HG03108 (cell line): ENCODE data around the gene GINS2.

Experiments used
- ATAC-seq: cut with Tn5 transposase; IDR thresholded peaks from one replicate; pipeline ENCODE4 v1.9.1; 2021; ENCODE audit warnings: moderate library complexity; ENCODE audit not compliant: unreplicated experiment

GINS2 gene

DNA sequence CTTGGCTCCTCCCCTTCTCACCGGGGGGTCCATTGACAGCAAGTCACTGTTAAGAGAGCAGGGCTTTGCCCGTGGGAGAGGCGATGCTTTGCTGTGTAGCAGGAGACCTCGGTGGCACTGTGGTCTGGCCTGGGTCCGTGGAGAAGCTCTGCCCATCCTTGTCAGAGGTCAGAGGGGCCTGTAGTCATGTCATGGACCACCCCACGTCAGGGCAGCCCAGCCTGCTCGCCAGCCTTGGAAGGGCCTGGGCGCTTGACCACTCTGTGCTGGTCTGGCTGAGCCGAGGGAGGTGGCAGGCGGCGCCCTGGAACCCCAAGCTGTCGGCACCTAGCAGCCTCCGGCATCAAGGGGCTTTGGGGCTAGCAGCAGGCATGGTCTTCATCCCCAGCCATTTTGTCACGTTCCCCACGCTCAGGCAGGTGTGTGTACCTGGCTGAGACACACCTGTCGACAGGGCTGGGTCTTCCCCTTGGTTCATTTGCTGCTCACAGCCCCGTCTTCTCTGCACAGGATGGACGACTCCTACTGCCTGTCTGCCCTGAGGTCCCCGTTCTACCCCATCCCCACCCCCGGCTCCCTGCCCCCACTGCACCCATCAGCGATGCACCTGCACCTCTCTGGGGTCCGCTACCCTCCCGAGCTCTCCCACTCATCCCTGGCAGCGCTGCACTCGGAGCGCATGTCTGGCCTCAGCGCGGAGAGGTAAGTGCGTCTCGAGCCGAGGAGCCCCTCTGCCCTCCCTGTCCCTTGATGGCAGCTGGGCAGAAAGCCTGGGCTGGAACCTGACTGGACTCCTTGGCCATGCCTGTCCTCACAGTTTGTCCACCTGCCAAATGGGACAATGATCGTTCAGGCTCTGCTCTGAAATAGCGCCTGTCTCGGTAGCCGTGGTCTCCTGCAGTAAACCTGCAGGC lies 33.3 kb downstream of the GINS2 start:
- no peak for ATAC-seq

DNA sequence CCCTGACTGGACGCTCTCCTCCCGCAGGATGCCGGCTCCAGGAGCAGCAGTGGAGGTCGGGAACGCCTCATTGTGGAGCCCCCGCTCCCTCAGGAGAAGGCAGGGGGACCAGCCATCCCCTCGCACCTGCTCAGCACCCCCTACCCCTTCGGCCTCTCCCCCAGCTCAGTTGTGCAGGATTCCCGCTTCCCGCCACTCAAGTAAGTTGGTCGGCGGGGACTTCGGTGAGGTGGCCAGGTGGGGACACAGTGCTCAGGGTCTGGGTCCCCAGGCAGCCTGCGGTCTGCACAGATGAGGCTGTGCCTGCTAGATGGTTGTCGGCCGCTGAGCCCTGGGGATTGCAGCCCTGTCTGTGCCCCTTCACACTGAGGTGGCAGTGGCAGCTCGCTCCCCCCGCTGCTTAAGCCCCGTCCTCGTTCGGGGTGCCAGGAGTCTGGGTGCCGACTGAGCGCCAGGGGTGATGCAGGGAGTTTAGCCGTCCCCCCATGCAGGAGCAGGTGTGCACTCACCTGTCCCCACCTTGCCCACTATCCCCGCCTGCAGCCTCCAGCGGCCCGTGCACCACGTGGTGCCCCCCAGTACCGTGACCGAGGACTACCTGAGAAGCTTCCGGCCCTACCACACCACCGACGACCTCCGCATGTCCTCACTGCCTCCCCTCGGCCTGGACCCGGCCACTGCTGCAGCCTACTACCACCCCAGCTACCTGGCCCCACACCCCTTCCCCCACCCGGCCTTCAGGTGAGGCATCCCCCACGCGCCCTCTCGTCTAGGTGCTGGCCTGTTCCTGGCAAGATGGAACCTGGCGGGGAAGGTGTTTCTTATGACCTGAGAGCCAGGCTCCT lies 34.3 kb downstream of the GINS2 start:
- ATAC-seq: no peak

DNA sequence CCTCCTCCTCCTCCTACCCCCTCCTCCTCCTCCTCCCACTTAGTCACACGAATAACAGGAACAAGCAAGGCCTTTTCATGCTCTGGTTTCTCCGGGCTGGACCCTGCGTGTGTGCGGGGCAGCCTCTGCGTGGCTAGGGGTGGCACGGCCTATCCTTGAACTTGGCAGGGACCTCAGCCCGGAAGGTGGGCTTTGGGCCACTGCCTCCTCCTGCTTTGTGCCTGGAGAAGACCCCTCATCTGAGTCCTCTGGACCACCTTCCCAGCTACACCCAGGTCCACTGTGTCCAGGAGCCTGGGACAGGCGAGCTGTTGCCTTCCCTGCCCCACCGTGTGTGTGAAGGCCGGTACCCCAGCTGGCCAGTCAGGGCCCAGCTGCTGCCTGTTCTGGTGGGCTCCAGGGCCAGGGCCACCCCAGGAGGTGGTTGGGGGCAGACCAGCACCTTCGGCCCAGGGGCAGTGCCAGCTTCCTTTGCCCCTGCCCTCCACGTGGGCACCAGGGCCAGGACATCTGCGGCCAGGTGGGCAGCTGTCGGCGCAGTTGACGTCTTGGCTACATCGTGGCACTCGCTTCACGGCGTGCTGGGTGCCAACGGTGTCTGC lies 35.4 kb downstream of the GINS2 start:
- no peak for ATAC-seq

DNA sequence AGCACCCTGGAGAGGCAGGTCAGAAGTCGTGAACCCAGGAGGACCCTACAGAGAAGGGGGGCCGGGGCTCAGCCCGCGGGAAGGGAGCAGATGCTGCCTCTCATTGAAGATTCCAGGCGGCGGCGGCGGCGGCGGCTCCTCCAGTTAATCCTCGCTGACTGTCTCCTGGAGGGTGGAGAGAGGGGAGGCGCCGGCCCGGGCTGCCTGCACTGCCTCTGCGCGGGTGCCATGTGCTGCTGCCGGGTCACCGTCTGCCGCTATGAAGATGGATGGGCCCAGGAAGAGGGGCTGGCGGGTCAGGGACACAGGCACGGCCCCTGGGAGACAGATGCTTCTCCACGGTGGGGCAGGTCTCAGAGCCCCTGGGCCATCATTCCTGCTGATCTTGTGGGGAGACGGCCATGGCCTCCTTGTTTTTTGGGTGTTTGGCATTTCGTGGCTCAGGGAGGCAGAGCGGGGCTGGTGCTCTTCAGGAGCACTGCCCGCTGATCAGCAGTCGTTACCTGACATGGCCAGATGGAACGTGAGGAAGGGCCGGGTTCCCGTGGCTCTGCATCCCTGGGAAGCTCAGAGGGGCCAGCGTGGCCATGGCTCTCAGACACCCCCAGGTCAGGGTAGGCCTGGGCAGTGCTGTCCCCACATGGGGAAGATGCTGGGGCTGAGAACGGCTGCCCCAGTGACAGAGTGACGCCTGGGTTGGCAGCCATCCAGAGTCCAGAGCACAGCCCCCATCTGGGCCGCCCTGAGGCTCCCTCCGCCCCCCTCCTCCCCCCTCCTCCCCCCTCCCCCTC lies 36.1 kb downstream of the GINS2 start:
- ATAC-seq: no peak

DNA sequence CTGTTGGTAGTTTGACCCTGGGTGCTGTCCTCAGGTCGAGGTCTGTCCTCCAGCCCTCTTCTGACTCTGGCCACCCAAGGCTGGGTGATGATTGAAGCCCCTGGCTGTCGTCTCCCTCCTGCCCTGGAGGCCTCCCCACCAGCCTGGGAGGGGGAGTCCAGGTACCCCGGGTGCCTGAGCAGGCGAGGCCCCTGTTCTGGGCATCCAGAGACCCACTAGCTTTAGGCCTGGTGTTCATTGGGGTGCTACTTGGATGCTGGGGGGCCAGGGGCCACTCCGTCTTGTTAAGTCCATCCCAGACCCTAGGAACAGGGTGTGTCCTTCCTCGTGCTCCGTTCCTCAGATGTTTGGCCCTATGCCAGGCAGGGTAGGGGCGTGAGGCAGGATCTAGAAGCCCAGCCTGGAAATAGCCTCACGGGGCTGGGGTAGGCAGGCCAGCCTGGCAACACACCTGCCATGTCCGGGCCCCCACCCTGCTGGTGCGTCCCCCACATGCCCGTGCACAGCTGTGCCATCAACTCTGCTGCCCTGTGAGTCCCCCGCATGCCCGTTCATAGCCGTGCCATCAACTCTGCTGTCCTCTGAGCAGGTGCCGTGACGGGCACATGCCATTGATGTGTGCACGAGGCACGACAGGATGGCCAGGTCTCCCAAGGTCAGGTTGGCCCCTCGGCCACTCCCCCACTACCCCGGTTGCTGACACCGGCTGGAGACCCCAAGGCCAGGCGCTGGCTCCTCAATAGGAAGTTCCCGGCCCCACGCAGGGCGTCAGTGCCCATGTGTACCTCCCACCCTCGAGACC lies 36.9 kb downstream of the GINS2 start:
- ATAC-seq: no peak

DNA sequence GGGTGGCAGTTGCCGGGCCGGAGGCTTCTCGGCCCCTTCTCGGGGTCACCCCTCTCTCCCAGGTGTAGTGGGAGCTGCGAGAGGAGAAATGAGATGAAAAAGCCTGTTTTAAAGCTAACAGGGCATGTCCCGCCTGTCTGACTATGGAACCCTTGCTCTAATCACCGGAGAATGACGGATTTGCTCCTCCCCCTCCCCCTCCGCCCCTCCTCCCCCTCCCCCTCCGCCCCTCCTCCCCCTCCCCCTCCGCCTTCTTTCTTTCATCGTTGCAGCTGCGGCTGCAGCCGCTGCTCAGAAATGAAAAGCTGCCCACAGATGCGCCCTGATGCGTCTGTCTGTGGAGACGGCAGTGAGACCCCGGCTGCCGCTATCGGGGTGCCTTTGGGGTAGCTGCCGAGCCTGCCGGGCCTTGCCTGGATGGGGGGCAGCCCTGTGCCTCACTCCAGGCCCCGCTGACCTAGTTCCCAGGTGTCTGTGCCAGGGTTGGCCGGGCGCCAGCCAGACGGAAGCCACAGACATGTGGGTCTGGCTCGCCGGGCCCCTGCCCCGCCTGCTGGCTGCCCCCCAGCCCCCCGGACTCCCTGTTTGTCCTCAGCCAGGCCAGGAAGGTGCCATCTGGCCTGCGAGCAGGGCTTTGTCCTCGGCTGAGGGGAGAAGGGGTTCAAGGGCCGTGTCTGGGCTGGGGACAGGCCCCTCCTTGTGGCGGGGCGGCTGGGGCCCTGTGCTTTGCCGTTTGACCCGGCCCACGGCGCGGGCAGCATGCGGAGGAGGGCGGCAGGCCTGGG lies 37.7 kb downstream of the GINS2 start:
- ATAC-seq: no peak

DNA sequence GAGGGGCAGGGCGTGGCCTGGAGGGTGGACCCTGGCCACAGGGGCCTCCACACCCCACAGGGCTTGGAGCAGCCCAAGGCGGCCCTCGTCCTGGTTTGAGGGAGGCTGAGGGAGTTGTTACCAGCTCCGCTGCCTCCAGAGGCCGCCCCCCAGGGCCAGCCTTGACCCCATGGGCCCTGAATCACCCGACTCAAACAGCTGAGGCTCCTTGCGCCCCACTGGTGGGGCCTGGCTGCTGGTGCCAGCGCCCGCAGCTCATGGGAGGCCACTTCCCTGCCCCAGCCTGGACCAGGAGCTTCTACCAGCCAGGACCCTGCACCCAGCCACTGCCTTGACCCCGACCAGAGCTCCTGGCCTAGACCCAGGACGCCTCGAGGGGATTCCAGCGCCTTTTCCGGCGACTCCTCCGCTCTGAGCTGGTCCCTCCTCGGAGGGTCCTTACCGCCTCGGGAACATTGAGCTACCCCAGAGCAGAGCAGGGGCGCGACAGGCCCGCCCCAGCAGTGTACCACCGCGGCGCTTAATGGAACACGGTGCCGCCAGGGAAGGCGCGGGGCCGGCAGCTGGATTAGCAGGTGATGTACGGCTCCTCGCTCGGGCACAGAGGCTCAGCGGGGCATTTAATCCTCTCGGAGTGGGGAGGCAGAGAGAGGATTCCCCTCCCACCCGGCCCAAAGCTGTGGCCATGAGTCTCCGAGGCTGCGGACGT lies 38.5 kb downstream of the GINS2 start:
- no peak for ATAC-seq

DNA sequence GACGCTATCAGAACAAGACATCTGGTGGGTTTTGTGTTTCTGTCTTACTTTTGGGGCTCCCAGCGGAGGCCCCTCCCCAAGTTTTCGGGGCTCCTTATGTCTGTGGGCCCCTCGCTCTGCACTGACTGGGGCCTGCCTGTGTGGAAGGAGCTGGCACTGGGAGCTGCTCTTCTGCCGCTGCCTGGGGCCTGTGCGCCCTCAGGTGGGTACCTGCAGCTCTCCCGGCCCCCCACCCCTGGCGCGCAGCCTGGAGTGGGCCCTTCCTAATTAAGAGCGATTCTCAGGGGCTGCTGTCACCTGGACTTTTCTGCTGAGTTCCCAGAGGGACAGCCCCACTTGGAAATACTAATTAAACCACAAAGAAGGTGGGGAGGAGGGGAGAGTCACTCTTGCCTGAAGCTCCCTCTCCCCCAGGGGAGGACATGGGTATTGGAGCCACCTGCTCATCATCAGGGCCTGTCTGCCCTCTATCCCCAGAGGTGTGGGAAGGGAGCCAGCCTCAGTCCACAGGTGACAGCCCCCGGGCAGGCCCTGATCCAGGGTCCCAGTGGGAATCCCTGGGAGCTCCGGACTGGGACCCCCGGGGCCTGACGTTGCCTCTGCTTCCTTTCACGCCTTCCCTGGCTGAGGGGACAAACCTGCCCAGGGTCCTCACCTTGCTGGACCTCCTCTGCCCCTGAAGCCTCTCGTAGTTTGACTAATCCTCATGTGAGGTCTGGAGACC lies 39.2 kb downstream of the GINS2 start:
- no peak for ATAC-seq

DNA sequence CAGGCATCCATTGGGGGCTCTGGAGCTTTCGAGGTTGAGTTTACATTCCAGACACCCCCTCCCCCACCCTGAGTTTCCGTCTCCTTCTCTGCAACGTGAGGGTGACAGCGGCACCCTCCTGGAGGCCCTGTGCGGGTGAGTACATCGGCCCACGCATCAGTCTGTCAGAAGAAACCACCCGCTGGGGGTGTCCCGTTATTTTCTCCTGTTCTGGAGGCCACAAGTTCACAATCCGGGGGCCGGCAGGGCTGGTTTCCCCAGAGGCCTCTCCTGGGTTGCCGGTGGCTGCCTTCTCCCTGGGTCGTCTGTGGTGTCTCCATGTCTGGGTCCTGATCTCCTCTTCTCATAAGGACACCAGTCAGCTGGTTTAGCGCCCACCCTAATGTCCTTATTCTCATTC lies 39.9 kb downstream of the GINS2 start:
- ATAC-seq: no peak

DNA sequence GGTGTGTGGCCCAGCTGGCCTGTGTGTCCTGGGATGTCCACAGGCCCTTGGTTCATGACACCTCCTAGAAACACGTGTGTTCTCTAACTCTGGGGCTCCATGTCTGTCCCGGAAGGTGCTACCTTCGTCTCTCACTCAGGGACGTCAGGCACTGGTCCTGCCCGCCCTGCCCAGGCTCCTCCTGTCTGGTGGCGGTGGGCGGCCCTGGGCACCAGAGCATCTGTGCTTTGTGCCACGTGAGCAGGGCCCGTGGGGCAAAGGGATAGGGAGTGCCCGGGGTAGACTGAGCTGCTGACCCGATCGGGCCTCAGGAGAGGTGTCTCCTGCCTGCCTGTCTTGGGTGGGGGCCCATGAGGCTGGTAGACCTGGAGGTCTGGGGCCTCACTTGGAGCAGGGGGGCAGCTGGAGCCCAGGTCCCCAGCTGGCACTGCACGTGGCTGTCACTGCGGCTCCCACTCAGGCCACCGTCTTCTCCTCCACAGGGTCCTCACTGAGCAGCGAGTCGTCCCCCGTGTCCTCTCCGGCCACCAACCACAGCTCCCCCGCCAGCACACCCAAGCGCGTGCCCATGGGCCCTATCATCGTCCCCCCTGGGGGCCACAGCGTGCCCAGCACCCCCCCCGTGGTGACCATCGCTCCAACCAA lies 40.6 kb downstream of the GINS2 start:
- no peak for ATAC-seq

DNA sequence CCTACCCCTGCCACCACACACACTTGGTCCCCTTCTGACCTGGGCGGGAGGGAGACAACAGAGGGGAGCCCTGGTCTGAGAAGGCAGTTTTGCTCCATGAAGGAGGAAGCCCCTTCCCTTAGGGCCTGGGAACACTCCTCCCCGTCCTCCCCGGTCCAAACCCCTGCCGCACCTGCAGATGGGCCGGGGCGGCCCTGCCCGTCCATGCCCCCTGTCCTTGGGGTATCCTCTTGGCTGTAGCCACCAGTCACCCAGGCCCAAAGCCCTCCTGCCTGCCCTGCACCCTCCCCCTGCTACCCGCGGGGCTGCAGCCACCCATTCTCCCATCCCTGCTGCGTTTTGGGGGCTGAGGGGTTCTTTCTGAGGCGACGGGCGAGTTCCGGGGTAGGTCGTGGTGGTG lies 41.8 kb downstream of the GINS2 start:
- ATAC-seq: no peak

DNA sequence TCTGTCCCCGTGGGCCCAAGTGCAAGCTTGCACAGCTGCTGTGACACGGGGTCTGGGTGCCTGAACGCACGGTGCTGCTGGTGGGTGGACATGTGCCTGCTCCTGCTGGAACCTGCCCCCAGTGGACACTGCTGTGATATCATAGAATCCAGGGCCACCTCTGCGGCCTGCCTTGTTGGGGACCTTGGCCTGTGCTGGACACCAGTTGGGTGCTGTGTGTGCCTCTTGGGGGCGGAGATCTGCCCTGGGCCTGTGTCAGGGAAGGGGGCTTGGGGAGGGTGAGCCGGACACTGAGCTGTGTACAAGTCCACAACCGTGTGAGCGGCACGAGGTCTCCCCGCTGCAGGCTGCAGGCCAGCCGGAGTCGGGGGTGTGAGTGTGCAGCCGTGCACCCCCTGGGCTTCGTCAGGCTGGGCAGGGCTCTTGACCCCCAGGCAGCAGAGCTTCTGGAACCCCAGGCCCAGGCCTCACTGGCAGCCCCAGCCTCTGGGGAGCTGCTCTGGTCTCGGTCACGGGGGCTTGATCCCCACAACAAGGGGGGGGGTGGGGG lies 42.3 kb downstream of the GINS2 start:
- no peak for ATAC-seq

DNA sequence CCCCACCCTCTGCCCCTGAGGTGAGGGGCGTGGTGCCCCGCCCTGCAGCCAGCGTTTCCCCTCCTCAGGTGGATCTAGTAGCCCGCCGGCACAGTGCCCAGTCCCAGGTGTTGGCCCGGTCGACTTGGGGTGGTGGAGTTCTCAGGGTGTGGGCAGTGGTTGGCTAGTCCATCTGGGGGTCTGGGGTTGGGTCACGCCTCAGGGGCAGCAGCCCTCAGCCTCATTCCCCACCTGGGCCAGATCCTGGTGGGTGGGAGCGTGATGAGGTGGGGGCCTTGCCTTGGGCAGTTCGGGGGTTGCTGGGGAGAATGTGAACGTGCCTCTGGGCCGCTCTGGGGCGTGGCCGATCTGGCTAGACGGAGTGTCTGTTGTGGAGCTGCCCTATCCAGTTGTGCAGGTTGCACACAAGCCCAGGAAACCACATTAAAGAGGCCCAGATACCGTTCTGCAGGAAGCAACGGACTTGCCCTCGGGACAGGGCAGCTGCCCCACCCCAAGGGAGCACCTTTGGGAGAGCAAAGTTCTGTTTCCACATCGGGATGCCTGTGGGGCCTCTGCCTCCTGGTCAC lies 43.6 kb downstream of the GINS2 start:
- ATAC-seq: no peak

DNA sequence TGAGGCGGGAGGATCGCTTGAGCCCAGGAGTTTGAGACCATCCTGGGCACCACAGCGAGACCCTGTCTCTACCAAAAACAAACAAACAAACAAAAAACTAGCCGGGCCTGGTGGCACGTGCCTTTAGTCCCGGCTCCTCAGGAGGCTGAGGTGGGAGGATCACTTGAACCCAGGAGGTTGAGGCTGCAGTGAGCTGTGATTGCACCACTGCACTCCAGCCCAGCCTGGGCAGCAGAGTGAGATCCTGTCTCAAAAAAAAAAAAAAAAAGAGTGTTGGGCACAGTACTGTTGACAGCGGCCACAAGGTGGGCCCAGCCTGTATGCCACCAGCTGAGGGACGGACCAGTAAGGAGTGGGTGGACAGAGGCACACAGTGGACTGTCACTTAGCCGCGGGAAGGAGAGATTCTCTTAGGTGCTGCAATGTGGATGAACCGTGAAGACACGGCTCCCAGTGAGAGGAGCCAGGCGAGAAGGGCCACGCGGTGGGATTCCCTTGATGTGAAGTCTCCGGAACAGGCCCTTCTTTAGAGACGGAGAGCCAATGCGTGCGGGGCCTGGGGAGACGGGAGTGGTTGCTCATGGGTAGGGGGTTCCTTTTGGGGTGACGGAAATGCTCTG lies 44.6 kb downstream of the GINS2 start:
- no peak for ATAC-seq

DNA sequence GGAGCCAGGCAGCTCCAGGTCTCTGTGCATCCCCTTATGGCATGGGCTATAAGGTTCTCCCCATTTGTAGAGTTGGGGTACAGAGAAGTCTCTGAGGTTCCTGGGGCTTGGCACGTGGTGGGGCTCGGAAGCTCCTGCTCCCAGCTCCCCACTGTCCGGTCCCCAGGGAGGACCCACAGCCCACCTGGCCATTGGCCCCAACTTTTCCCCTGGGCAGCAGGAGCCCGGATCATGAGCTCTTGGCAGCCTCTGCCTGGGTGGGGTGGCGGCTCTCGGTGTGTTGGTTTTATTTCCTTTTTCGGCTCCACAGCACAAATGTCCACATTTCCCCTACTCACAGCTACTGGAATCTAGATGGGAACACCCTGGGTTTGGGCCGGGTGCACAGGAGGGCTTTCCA lies 45.1 kb downstream of the GINS2 start:
- ATAC-seq: no peak

DNA sequence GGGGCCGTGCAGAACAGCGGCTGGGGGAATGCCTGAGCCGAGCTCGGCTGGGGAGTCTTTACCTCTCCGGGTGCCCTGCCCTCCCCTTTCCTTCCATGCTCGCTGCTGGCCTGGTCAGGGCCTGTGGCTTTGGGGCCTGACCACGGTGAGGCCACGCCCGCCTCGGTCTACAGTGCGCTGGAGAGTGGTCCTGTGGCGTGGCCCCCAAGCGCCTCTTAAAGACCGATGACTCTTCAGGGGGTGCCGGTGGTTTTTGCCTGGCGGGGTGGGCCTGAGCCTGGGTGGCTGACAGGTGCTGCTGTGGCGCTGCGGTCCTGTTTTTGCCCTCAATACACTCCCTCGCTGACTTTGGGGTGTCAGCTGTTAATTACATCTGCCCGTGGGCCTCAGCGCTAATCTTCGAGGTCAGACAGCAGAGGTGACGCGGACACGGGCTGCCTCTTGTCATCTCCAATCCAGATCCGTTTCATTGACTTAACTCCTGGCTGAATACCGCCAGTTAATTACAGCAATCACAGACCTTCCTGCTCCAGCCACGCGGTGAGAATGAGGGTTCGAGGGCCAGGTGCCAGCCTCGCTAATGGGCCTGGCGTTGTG lies 45.9 kb downstream of the GINS2 start:
- no peak for ATAC-seq
